Endothelial cell of umbilical vein (primary cell): ENCODE results near the gene ABCA3. TPM values are rescaled to one million over a fixed set of nuclear protein-coding genes. Genes with fewer than 3 reads are reported as not detected.

Experiments used
- BruUV-seq: library from RNA; stranded (reverse); fragments of 400-500 nt; replicated peaks from 2 replicates; lab custom pipeline; 2021; lab: Mats Ljungman, UMichigan
- CTCF ChIA-PET: fragments of 300-600, 350-600 bp; sonication (Branson Sonifier 250); formaldehyde crosslinking; loops from one replicate; lab custom pipeline; 2021; ENCODE audit warnings: antibody characterized with exemption, inconsistent platforms; lab: Charles Lee
- POLR2A ChIA-PET: fragments of 300-600, 350-600 bp; sonication (Branson Sonifier 250); formaldehyde crosslinking; loops from one replicate; lab custom pipeline; 2021; ENCODE audit warnings: antibody characterized with exemption, inconsistent platforms; lab: Charles Lee
- DNase-seq: peaks from one replicate; pipeline ENCODE4 v3.0.0-alpha.2; 2011; ENCODE audit warnings: low read depth, low spot score
- FAIRE-seq: peaks from 2 replicates; lab custom pipeline; 2011; peaks lifted over from hg19 to GRCh38; lab: Jason Lieb, UNC
- H2AFZ ChIP-seq: 2 replicates; pipeline ENCODE4 v1.6.0; 2012; ENCODE audit warnings: low read depth, low read length, control low read depth, inconsistent platforms
- H3K27ac ChIP-seq: 2 replicates; pipeline ENCODE4 v1.5.1; 2011; ENCODE audit warnings: low read depth, mild to moderate bottlenecking, control low read depth, low read length, moderate library complexity; ENCODE audit not compliant: insufficient read depth
- H3K27me3 ChIP-seq, 2 experiments: 2 replicates each; pipeline versions ENCODE4 v1.6.0 to v1.6.1; 2011; ENCODE audit warnings: low read length in 2 of 2, mixed read lengths in 1 of 2; ENCODE audit not compliant: control insufficient read depth in 2 of 2, insufficient read depth in 2 of 2
- H3K36me3 ChIP-seq, 2 experiments: 2 replicates in 1 of 2; 3 replicates in 1 of 2; pipeline ENCODE4 v1.5.1; 2011; ENCODE audit warnings: low read length in 2 of 2, mild to moderate bottlenecking in 1 of 2, moderate library complexity in 1 of 2; ENCODE audit not compliant: control insufficient read depth in 2 of 2, insufficient read depth in 2 of 2; ENCODE audit errors: extremely low read depth in 1 of 2
- H3K4me1 ChIP-seq: 3 replicates; pipeline ENCODE4 v1.5.1; 2011; ENCODE audit warnings: mild to moderate bottlenecking, low read length; ENCODE audit not compliant: control insufficient read depth, insufficient read depth; ENCODE audit errors: extremely low read depth
- H3K4me2 ChIP-seq: 2 replicates; pipeline ENCODE4 v1.6.1; 2011; ENCODE audit warnings: low read length, control low read depth, mixed read lengths; ENCODE audit not compliant: insufficient read depth
- H3K4me3 ChIP-seq, 3 experiments: fragments of 200-600 bp in 1 of 3; sonication (generic), shearing (Covaris generic) in 1 of 3; replicated peaks in 1 of 3; 2 replicates each; pipeline ENCODE4 v1.5.1; 2011 to 2016; ENCODE audit warnings: control low read depth in 3 of 3, low read length in 3 of 3, mild to moderate bottlenecking in 2 of 3, inconsistent platforms in 1 of 3, low read depth in 1 of 3, moderate library complexity in 1 of 3; ENCODE audit not compliant: insufficient read depth in 1 of 3
- H3K79me2 ChIP-seq: 2 replicates; pipeline ENCODE4 v1.6.0; 2012; ENCODE audit warnings: low read length, inconsistent platforms; ENCODE audit not compliant: control insufficient read depth, insufficient read depth
- H3K9ac ChIP-seq: replicated peaks from 2 replicates; pipeline ENCODE3; 2011; ENCODE audit warnings: low read length, control low read depth; ENCODE audit not compliant: insufficient read depth; ENCODE audit errors: extremely low read depth
- H3K9me1 ChIP-seq: replicated peaks from 3 replicates; pipeline ENCODE4 v1.6.0; 2011; ENCODE audit warnings: mild to moderate bottlenecking, low read length; ENCODE audit not compliant: control insufficient read depth, insufficient read depth; ENCODE audit errors: extremely low read depth
- H3K9me3 ChIP-seq: replicated peaks from 2 replicates; pipeline ENCODE4 v1.5.1; 2012; ENCODE audit warnings: low read length, inconsistent platforms; ENCODE audit not compliant: control insufficient read depth, insufficient read depth
- H4K20me1 ChIP-seq: replicated peaks from 2 replicates; pipeline ENCODE3; 2011; ENCODE audit warnings: mild to moderate bottlenecking, low read length; ENCODE audit not compliant: control insufficient read depth, insufficient read depth; ENCODE audit errors: extremely low read depth
- EZH2 ChIP-seq: IDR thresholded peaks from 2 replicates; pipeline ENCODE4 v1.6.1; 2012; ENCODE audit warnings: borderline replicate concordance, low read depth, mild to moderate bottlenecking, moderate library complexity, low read length, inconsistent platforms; ENCODE audit not compliant: severe bottlenecking
- FOS ChIP-seq: IDR thresholded peaks from 2 replicates; pipeline ENCODE4 v1.6.1; 2011; ENCODE audit warnings: mild to moderate bottlenecking, low read length, moderate library complexity, borderline replicate concordance; ENCODE audit not compliant: insufficient read depth
- GATA2 ChIP-seq: IDR thresholded peaks from 2 replicates; pipeline ENCODE4 v1.7.0; 2011; ENCODE audit warnings: low read depth, mild to moderate bottlenecking, moderate library complexity, mixed read lengths, low read length; ENCODE audit not compliant: insufficient read length, insufficient read depth
- JUN ChIP-seq: IDR thresholded peaks from 2 replicates; pipeline ENCODE4 v1.6.1; 2011; ENCODE audit warnings: borderline replicate concordance, low read depth; ENCODE audit not compliant: insufficient read length, insufficient read depth
- MYC ChIP-seq: IDR thresholded peaks from one replicate; pipeline ENCODE4 v1.6.1; 2011; ENCODE audit warnings: mild to moderate bottlenecking, low read depth, low read length
- POLR2A ChIP-seq: IDR thresholded peaks from 2 replicates; pipeline ENCODE4 v1.6.1; 2012; ENCODE audit warnings: low read depth, mild to moderate bottlenecking, control low read depth, low read length
- POLR2AphosphoS5 ChIP-seq: IDR thresholded peaks from 2 replicates; pipeline ENCODE4 v1.6.1; 2012; ENCODE audit warnings: low read depth, mild to moderate bottlenecking, control low read depth, low read length, moderate library complexity; ENCODE audit not compliant: insufficient read depth
- dilution Hi-C: fragments of 300-500 bp; cut with MboI; formaldehyde crosslinking; loops from one replicate; pipeline ENCODE4 v1.15.0; 2019; ENCODE audit warnings: low sequenced_read_pairs; ENCODE audit not compliant: extremely low pct_ligation_motif_present
- intact Hi-C: fragments of 100-400 bp; cut with micrococcal nuclease; formaldehyde crosslinking; loops from one replicate; pipeline ENCODE4 v1.10.0; 2022
- polyA plus RNA-seq, 4 experiments: library from polyadenylated mRNA; depleted of rRNA in 3 of 4; stranded (reverse) in 3 of 4; unstranded in 1 of 4; fragments of >200 nt; gene quantifications; 2 replicates each; pipeline versions ENCODE4 v1.2.1 to v1.2.3, GENCODE V29; 2011 to 2012; ENCODE audit warnings: missing spikeins in 1 of 4
- total RNA-seq: library from RNA; stranded (reverse); gene quantifications from 2 replicates; pipeline ENCODE4 v1.2.3, GENCODE V29; 2021
- TF ChIP-seq, protein P1 (sequence below): IDR thresholded peaks from 2 replicates; pipeline ENCODE4 v1.6.1; 2011; ENCODE audit not compliant: insufficient read depth, insufficient read length
- TF ChIP-seq, protein P2 (sequence below), 2 donors: IDR thresholded peaks; 1 replicate in 1 of 2; 2 replicates in 1 of 2; pipeline ENCODE4 v1.5.1; 2011; ENCODE audit warnings: low read length in 2 of 2, mild to moderate bottlenecking in 2 of 2, moderate library complexity in 2 of 2, control low read depth in 1 of 2, inconsistent platforms in 1 of 2, low read depth in 1 of 2; ENCODE audit not compliant: insufficient read depth in 1 of 2; ENCODE audit errors: extremely low read depth in 1 of 2

ABCA3 gene
- total and polyA plus RNA-seq, 2 donors (not counting 3 experiments of a cell fraction or from before 2014, with no cell fraction given), result 13.5 to 36.0 TPM

DNA sequence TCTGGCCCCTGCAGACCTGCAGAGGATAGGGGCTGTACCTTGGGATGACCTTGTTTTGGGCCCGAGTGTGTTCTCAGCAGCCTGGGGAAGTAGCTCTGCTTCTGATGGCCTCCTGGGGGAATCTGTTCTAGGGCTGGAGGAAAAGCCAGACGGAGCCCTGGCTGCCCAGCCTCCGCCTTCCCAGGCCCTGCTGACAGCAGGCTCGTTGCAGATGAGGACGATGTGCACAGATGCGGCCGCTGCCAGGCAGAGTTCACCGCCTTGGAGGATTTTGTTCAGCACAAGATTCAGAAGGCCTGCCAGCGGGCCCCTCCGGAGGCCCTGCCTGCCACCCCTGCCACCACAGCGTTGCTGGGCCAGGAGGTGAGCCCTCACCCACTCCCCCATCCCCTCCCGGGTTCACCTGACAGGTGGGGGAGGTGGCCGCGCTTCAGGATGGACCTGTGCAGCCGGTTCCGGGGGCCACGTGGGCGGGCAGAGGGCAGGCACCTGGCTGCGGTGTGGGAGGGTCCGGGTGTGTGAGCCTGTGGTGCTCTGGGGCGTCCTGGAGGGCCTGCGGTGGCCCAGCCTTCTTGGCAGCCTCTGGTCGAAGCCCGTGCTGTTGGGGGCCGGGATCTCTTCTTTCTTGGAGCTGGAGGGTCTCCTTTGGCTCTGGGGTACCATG lies 112.2 kb downstream of the ABCA3 start:
- no TSS peak for BruUV-seq
- ChIA-PET POLR2A (no interaction called here), CTCF (no interaction called here)
- dilution Hi-C loops (no loop called here), intact Hi-C loops (no loop called here)
- H3K79me2 ChIP-seq, result peaks cover 36% of the 10 kb centered on the region
- H3K9me3 ChIP-seq, result no peaks in the 10 kb centered on the region
- H3K9me1 ChIP-seq, result no peaks in the 10 kb centered on the region
- H3K4me1 ChIP-seq, result peaks cover 7% of the 10 kb centered on the region
- DNase-seq (no peak), FAIRE-seq (no peak)
- H3K4me3 ChIP-seq, result no peak overlapping the region
- no peak overlapping the region for H3K27ac ChIP-seq
- H3K36me3 ChIP-seq, result peaks cover 9 to 34% of the 10 kb centered on the region in 2 experiments
- H3K4me2 ChIP-seq, result no peak overlapping the region
- H3K9ac ChIP-seq, result no peak overlapping the region
- no peak overlapping the region for H2AFZ ChIP-seq
- TF ChIP-seq FOS (no peak), EZH2 (no peak), POLR2A (no peak), MYC (no peak), POLR2AphosphoS5 (no peak), JUN (no peak), GATA2 (no peak)
- TF ChIP-seq, protein P1, sequence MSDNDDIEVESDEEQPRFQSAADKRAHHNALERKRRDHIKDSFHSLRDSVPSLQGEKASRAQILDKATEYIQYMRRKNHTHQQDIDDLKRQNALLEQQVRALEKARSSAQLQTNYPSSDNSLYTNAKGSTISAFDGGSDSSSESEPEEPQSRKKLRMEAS, result no peak
- TF ChIP-seq, protein P2, sequence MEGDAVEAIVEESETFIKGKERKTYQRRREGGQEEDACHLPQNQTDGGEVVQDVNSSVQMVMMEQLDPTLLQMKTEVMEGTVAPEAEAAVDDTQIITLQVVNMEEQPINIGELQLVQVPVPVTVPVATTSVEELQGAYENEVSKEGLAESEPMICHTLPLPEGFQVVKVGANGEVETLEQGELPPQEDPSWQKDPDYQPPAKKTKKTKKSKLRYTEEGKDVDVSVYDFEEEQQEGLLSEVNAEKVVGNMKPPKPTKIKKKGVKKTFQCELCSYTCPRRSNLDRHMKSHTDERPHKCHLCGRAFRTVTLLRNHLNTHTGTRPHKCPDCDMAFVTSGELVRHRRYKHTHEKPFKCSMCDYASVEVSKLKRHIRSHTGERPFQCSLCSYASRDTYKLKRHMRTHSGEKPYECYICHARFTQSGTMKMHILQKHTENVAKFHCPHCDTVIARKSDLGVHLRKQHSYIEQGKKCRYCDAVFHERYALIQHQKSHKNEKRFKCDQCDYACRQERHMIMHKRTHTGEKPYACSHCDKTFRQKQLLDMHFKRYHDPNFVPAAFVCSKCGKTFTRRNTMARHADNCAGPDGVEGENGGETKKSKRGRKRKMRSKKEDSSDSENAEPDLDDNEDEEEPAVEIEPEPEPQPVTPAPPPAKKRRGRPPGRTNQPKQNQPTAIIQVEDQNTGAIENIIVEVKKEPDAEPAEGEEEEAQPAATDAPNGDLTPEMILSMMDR (IDR thresholded peaks at IDR 0.05; ENCODE audit: extremely low read depth in 1 of 2, insufficient read depth in 1 of 2, low read depth in 1 of 2, low read length in 2 of 2), result no peak
- no peaks in the 10 kb centered on the region for H3K27me3 ChIP-seq
- H4K20me1 ChIP-seq, result no peaks in the 10 kb centered on the region
